Activated naive CD8-positive, alpha-beta T cell treated with anti-CD3 and anti-CD28 coated beads, Interleukin-2, amount 10 ng/mL, durations not matched to agents 7 days and 5 days (primary cell): Measurements from ENCODE around the gene ITGA2. TPM values are rescaled to one million over a fixed set of nuclear protein-coding genes. Genes with fewer than 3 reads are reported as not detected.

Source experiments
- ATAC-seq: fragments of 150-1000 bp; cut with Tn5 transposase; one replicate; pipeline ENCODE4 v1.10.0; 2021; ENCODE audit warnings: low read depth, moderate library complexity
- POLR2A ChIA-PET: fragments of 350-600 bp; sonication (Branson Sonifier 250); formaldehyde crosslinking; loops from one replicate; lab custom pipeline; 2021; ENCODE audit warnings: antibody characterized with exemption; lab: Charles Lee
- DNase-seq: peaks from one replicate; pipeline ENCODE4 v3.0.0; 2021
- H3K27ac Mint-ChIP-seq: one replicate; pipeline ENCODE4 v1.8.0; 2022; ENCODE audit warnings: mild to moderate bottlenecking, mixed read lengths
- H3K27me3 Mint-ChIP-seq: one replicate; pipeline ENCODE4 v1.8.0; 2022; ENCODE audit warnings: mild to moderate bottlenecking, moderate library complexity, mixed read lengths
- H3K36me3 Mint-ChIP-seq: one replicate; pipeline ENCODE4 v1.8.0; 2021; ENCODE audit warnings: mild to moderate bottlenecking, mixed read lengths
- H3K4me1 Mint-ChIP-seq: one replicate; pipeline ENCODE4 v1.8.0; 2021; ENCODE audit warnings: mixed read lengths
- H3K4me3 Mint-ChIP-seq: one replicate; pipeline ENCODE4 v1.8.0; 2022; ENCODE audit warnings: mild to moderate bottlenecking, moderate library complexity, mixed read lengths
- H3K9me3 Mint-ChIP-seq: one replicate; pipeline ENCODE4 v1.8.0; 2021; ENCODE audit warnings: mixed read lengths
- total RNA-seq, 2 experiments: library from RNA; stranded (reverse); gene quantifications; one replicate each; pipeline ENCODE4 v1.2.3, GENCODE V29; 2021

Gene ITGA2
- total RNA-seq, 2 experiments from 2014 or later: 2.0 to 2.5 TPM

DNA sequence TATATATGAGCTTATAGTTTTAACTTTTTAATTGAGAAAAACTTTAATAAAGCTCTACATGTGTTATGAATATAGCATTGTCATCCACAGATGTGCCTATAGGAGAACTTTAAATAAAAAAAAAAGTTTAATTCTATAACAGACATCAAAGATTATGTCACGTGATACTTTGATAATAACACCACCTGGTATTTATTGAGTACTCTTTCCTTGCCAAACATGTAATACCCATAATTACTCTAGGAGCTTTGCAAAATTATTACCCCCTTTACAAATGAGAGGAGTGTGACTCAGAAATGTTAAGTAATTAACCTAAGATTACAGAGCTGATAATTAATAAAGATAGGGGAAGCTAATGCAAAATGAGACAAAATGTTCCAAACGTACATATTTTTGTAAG, 43.0 kb downstream of the ITGA2 start:
- Mint-ChIP-seq H3K27ac (peak overlapping the region; percentile 63), H3K4me3 (peak overlapping the region; percentile 47), H3K27me3 (no peaks in the 10 kb centered on the region), H3K9me3 (no peaks in the 10 kb centered on the region), H3K4me1 (peaks cover 55% of the 10 kb centered on the region), H3K36me3 (peaks cover 24% of the 10 kb centered on the region)
- DNase-seq (no peak), ATAC-seq (no peak)
- POLR2A ChIA-PET: interaction anchor here (1.0 to 2.9 kb wide), 5 partner anchors 9 to 65 kb away, joined by 4 to 13 read pairs (median 4); no protein-coding TSS in a partner anchor

DNA sequence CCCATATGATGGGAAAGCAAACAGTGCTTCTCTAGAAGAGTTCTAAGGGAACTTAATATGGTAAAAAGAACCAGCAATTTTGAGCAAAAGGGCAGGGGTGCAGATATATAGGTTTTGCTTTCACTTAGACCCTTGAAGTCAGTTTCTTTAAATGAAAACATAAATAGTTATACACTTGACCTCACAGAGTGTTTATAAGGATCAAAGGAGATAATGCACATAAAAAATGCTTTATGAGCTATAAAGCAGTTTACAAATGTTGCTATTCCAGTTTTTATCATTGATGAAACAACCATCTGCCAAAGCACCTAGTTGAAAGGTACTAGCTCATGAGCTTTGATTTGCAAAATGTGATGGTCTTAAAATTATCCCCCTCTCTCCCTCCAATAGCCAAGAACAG, 45.7 kb downstream of the ITGA2 start:
- Mint-ChIP-seq H3K36me3 (peaks cover 18% of the 10 kb centered on the region), H3K27ac (peak overlapping the region; percentile 39), H3K4me1 (peaks cover 64% of the 10 kb centered on the region), H3K27me3 (no peaks in the 10 kb centered on the region), H3K4me3 (no peak overlapping the region), H3K9me3 (no peaks in the 10 kb centered on the region)
- DNase-seq: no peak
- POLR2A ChIA-PET: interaction anchor here (1.2 kb wide), 1 partner anchor 75 kb away, joined by 3 read pairs; the partner anchor contains the start of gene MOCS2
- no peak for ATAC-seq

DNA sequence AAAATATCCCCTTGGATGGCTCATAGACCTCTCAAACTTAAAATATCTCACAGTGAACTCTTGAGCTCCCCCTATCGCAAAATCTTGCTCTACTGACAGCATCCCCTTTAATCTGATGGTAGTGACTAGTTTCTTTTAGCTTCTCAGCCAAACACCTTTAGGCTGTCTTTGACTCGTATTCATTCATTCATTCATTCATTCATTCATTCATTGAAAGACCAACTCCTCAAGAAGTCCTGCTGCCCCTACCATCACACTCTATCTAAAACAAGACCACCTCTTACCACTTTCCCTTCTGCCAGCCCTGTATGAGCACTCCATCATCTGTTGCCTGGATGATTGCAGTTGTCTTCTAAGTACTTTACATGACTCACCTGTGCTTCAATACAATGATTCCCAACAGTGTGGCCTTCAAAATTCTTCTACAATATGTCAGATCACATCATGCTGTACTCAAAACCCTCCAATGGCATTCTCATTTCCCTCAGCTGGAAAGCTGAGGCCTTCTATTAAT, 46.8 kb downstream of the ITGA2 start:
- H3K4me3 Mint-ChIP-seq: no peak overlapping the region
- no peak for ATAC-seq
- no peaks in the 10 kb centered on the region for H3K27me3 Mint-ChIP-seq
- POLR2A ChIA-PET: interaction anchor here (0.6 kb wide), 1 partner anchor 48 kb away, joined by 3 read pairs; no protein-coding TSS in a partner anchor
- no peaks in the 10 kb centered on the region for H3K9me3 Mint-ChIP-seq
- H3K4me1 Mint-ChIP-seq: peaks cover 66% of the 10 kb centered on the region
- peaks cover 13% of the 10 kb centered on the region for H3K36me3 Mint-ChIP-seq
- no peak overlapping the region for H3K27ac Mint-ChIP-seq
- DNase-seq: no peak

DNA sequence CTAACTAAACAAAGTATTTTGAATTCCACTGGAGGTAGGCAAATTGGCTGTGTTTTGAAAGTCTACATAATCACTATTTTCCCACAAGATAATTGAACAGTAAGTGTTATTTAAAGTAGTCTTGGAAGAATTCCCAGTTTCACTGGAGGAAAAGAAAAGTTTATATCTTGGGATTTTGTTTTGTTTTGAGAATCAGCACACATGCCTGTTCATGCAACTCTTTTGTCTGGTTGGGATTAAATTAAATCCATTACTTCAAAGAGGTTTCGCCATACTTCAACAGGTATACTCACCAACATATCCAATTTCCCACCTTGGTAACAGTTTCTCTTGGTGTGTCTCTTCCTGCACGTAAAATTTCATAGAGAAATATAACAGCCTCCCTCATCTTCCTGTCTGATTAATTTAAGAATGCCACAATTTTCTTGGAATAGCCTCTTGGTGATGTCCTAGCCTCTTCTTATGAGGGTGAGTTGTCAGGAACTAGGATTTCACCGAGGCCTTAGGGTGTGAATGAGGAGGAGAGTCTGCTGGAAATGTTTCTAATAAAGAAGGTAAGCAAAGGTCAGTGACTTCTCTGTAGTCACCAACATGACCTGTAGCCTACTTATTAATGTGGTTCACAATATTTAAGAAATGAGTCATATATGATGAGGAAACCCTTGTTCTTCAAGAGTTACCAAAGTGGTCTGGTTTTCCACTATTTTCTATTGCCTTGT, 48.1 kb downstream of the ITGA2 start:
- Mint-ChIP-seq H3K36me3 (peaks cover 7% of the 10 kb centered on the region), H3K27ac (peak overlapping the region; percentile 11), H3K4me1 (peaks cover 64% of the 10 kb centered on the region), H3K27me3 (no peaks in the 10 kb centered on the region), H3K4me3 (peak overlapping the region; percentile 16), H3K9me3 (no peaks in the 10 kb centered on the region)
- DNase-seq (no peak), ATAC-seq (no peak)
- POLR2A ChIA-PET: no interaction called here

DNA sequence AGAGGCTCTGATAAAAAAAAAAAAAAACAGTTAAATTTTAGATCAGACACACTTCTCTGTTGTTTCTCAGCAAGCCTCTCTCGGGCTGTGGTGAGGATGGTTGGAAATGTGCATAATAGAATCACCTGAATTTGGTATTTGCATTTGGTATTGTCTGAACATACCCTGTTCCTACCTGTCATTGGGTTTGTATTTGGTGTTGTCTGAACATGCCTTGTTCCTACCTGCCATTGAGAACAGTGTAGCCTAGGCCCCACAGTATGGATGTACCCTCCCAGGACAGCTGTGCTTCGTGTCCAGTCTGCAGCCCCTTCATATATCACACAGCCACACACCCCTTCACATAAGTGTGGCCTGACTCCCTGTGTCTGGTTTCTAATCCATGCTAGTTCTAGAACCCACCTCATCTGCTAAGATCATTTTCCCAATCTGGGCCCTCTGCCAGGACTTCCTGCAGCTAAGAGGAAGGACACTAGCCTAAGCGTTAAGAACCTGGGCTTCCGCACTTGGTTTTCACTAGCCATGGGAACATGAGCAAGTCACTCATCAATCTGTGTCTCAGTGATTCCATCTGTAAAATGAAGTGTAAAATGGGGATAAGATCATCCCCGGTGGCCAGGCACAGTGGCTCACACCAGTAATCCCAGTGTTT, 49.2 kb downstream of the ITGA2 start:
- H3K9me3 Mint-ChIP-seq: no peaks in the 10 kb centered on the region
- no peak for ATAC-seq
- H3K27me3 Mint-ChIP-seq: peaks cover 4% of the 10 kb centered on the region
- DNase-seq: no peak
- POLR2A ChIA-PET: no interaction called here
- H3K4me3 Mint-ChIP-seq: peak overlapping the region; percentile 12
- H3K36me3 Mint-ChIP-seq: peaks cover 11% of the 10 kb centered on the region
- peak overlapping the region; percentile 58 for H3K27ac Mint-ChIP-seq
- peaks cover 63% of the 10 kb centered on the region for H3K4me1 Mint-ChIP-seq

- H3K4me1 Mint-ChIP-seq: peaks cover 69% of the 10 kb centered on the region
- DNase-seq: no peak
Observed at GRCh38 chr5:53039855-53040254, 50.7 kb downstream of the ITGA2 start.

GRCh38 chr5:53041071-53041692, 52.0 kb downstream of the ITGA2 start:
- Mint-ChIP-seq H3K4me1 (peaks cover 66% of the 10 kb centered on the region), H3K27ac (peak overlapping the region; percentile 88), H3K9me3 (no peaks in the 10 kb centered on the region), H3K27me3 (peaks cover 6% of the 10 kb centered on the region), H3K36me3 (peaks cover 20% of the 10 kb centered on the region), H3K4me3 (peak overlapping the region; percentile 81)
- POLR2A ChIA-PET: interaction anchor here (1.0 to 3.0 kb wide), 3 partner anchors 10 to 28 kb away, joined by 3 to 13 read pairs (median 4); no protein-coding TSS in a partner anchor
- peak; percentile 93 for ATAC-seq
- DNase-seq: no peak

More at GRCh38 chr5:53039855-53040254, 50.7 kb downstream of the ITGA2 start:
- Mint-ChIP-seq H3K9me3 (no peaks in the 10 kb centered on the region), H3K36me3 (peaks cover 18% of the 10 kb centered on the region), H3K27ac (peak overlapping the region; percentile 61), H3K27me3 (peaks cover 6% of the 10 kb centered on the region), H3K4me3 (peak overlapping the region; percentile 44)
- ATAC-seq: no peak
- POLR2A ChIA-PET: interaction anchor here (0.7 to 3.0 kb wide), 2 partner anchors 8 to 48 kb away, joined by 5 to 13 read pairs; no protein-coding TSS in a partner anchor

DNA sequence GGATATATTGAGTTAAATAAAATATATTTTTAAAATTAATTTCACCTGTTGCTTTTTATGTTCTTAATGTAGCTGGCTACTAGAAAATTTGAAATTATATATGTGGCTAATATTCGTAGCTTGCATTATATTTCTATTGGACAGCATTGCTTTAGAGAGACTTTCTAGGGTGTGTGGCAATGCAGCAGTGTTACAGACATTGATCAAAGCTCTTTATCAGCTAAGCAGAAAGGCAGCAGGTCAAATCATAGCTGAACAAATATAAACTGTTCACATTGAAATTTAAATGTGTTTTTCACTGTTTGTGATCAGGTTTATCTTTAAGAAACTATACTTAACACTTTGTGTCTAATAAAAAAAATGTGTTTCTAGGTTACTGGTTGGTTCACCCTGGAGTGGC, 52.6 kb downstream of the ITGA2 start:
- POLR2A ChIA-PET: interaction anchor here (1.0 to 3.0 kb wide), 3 partner anchors 10 to 28 kb away, joined by 3 to 13 read pairs (median 4); no protein-coding TSS in a partner anchor
- ATAC-seq (no peak), DNase-seq (no peak)
- Mint-ChIP-seq H3K9me3 (no peaks in the 10 kb centered on the region), H3K4me3 (peak overlapping the region; percentile 81), H3K27ac (peak overlapping the region; percentile 88), H3K27me3 (peaks cover 6% of the 10 kb centered on the region), H3K4me1 (peaks cover 60% of the 10 kb centered on the region), H3K36me3 (peaks cover 20% of the 10 kb centered on the region)

GRCh38 chr5:53045263-53045662, 56.1 kb downstream of the ITGA2 start:
- H3K4me1 Mint-ChIP-seq: peaks cover 38% of the 10 kb centered on the region
- DNase-seq (no peak), ATAC-seq (no peak)
- peaks cover 31% of the 10 kb centered on the region for H3K36me3 Mint-ChIP-seq
- H3K27ac Mint-ChIP-seq: no peak overlapping the region
- POLR2A ChIA-PET: no interaction called here
- peaks cover 6% of the 10 kb centered on the region for H3K27me3 Mint-ChIP-seq
- no peaks in the 10 kb centered on the region for H3K9me3 Mint-ChIP-seq
- H3K4me3 Mint-ChIP-seq: no peak overlapping the region

DNA sequence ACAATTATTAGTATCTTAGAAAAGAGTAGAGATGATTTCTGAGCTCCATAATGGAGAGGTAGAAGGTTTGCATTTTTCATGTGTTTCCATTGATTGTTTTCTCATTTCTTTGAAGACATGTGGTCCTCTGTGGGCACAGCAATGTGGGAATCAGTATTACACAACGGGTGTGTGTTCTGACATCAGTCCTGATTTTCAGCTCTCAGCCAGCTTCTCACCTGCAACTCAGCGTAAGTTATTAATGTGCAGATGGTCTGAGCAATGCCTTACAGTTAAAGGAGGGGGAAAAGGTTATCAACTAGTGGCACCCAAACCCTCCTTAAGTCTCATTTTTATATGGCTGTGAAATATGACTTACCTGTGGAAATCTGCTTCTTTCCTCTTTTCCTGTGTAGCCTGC, 59.1 kb downstream of the ITGA2 start:
- Mint-ChIP-seq H3K4me3 (no peak overlapping the region), H3K9me3 (no peaks in the 10 kb centered on the region), H3K36me3 (peaks cover 32% of the 10 kb centered on the region), H3K27ac (no peak overlapping the region), H3K27me3 (peaks cover 3% of the 10 kb centered on the region), H3K4me1 (peaks cover 18% of the 10 kb centered on the region)
- POLR2A ChIA-PET: no interaction called here
- ATAC-seq: no peak
- no peak for DNase-seq

DNA sequence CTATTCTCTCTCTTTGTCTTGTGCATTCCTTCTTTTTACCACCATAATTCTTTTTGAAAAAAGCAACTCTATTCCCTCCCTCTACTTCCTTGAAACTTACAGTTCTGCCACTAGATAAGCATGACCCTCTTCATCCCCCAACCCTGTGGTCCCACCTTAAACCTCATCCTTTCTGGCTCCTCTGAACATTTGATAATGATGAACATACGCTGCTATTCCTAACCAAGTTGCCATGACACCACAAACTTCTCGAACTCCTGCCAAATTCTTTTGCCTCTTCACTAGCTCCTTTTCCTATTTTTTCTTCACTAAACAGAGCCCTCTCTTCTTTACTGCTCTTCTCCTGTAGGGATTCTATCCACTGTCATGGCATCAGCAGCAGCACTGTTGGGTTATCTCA, 63.3 kb downstream of the ITGA2 start:
- POLR2A ChIA-PET: interaction anchor here (1.0 kb wide), 1 partner anchor 9 kb away, joined by 3 read pairs; no protein-coding TSS in a partner anchor
- Mint-ChIP-seq H3K4me1 (peaks cover 3% of the 10 kb centered on the region), H3K27me3 (peaks cover 5% of the 10 kb centered on the region), H3K9me3 (no peaks in the 10 kb centered on the region), H3K36me3 (peaks cover 22% of the 10 kb centered on the region), H3K27ac (no peak overlapping the region), H3K4me3 (no peak overlapping the region)
- DNase-seq (no peak), ATAC-seq (peak; percentile 42)

GRCh38 chr5:53053364-53053763, 64.2 kb downstream of the ITGA2 start:
- peaks cover 2% of the 10 kb centered on the region for H3K4me1 Mint-ChIP-seq
- H3K27me3 Mint-ChIP-seq: peaks cover 8% of the 10 kb centered on the region
- ATAC-seq (no peak), DNase-seq (no peak)
- POLR2A ChIA-PET: interaction anchor here (1.0 kb wide), 1 partner anchor 8 kb away, joined by 3 read pairs; no protein-coding TSS in a partner anchor
- H3K4me3 Mint-ChIP-seq: no peak overlapping the region
- H3K27ac Mint-ChIP-seq: no peak overlapping the region
- H3K9me3 Mint-ChIP-seq: no peaks in the 10 kb centered on the region
- H3K36me3 Mint-ChIP-seq: peaks cover 26% of the 10 kb centered on the region

DNA sequence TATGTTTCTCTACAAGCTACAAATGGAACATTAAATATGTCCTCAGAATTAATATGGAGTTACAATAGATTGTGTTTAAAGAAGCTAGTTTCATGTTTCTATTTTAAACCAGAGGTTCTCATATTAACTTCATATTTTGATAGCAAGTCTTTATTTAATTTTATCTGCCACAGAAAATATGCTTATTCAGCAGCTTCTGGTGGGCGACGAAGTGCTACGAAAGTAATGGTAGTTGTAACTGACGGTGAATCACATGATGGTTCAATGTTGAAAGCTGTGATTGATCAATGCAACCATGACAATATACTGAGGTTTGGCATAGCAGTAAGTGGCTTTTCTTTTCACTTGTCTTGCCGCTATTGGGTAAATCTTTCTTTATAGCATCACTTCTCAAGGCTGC, 66.2 kb downstream of the ITGA2 start:
- Mint-ChIP-seq H3K4me3 (no peak overlapping the region), H3K27ac (no peak overlapping the region), H3K4me1 (peaks cover 2% of the 10 kb centered on the region), H3K9me3 (no peaks in the 10 kb centered on the region), H3K27me3 (peaks cover 8% of the 10 kb centered on the region), H3K36me3 (peaks cover 28% of the 10 kb centered on the region)
- POLR2A ChIA-PET: no interaction called here
- no peak for ATAC-seq
- no peak for DNase-seq
